Measurements from ENCODE around the gene STON2. TPM values are rescaled to one million over a fixed set of nuclear protein-coding genes. Genes with fewer than 3 reads are reported as not detected.

STON2 gene
- polyA plus RNA-seq, 2 of the 4 experiments (the other 2 are of a cell fraction): 0.53 to 1.3 TPM

GRCh38 chr14:81402123-81402495 is 2.0 kb upstream of the STON2 start:
- DNase-seq (ENCODE audit: low read depth in 1 of 2, low spot score in 1 of 2) (no peak), FAIRE-seq (no peak), ATAC-seq (peak; percentile 33 to 36; a peak in 2 of 6 replicates)
- TF ChIP-seq HEYL (CRISPR knock-in tag; IDR thresholded peaks at IDR 0.05) (no peak), EHF (CRISPR knock-in tag; IDR thresholded peaks at IDR 0.05) (no peak)
- ChIA-PET CTCF (interaction anchor here (0.9 to 2.1 kb wide), 3 partner anchors 17 to 132 kb away, joined by 4 to 9 read pairs (median 6); no protein-coding TSS in a partner anchor), POLR2A (interaction anchor here (1.7 kb wide), 1 partner anchor 181 kb away, joined by 5 read pairs; the partner anchor contains the start of gene GTF2A1)
- Histone ChIP-seq H3K4me2 (peak overlapping the region; percentile 65), H3K9me3 (peaks cover 3% of the 10 kb centered on the region; the same call in 2 of the 3 replicates), H3K4me1 (peaks cover 26% of the 10 kb centered on the region), H3K4me3 (no peak overlapping the region), H3K27ac (peak overlapping the region; percentile 50 to 68; a peak in 4 of 6 replicates)
- 20% methylated on average over 2 of the region's 2 CpGs for WGBS (ENCODE audit: missing lambda C conversion rate)

- Histone ChIP-seq H3K27ac (peak overlapping the region; percentile 55 to 68; a peak in 3 of 6 replicates), H3K4me2 (peak overlapping the region; percentile 65), H3K9me3 (peaks cover 3% of the 10 kb centered on the region; the same call in 2 of the 3 replicates), H3K4me3 (no peak overlapping the region; the same call in 2 of the 3 replicates), H3K4me1 (peaks cover 26% of the 10 kb centered on the region)
- TF ChIP-seq FOSL2 (IDR thresholded peaks at IDR 0.05): 0 out of 2 replicates have a peak, but pooled peaks have one; percentile 24
- TF ChIP-seq FOSL2 (CRISPR knock-in tag; IDR thresholded peaks at IDR 0.05): peak; percentile 57
- TF ChIP-seq RCOR1 (IDR thresholded peaks at IDR 0.05; ENCODE audit: low read depth, low read length): no peak
- TF ChIP-seq REST (IDR thresholded peaks at IDR 0.05): no peak
- no peak for TF ChIP-seq E2F6 (IDR thresholded peaks at IDR 0.05; ENCODE audit: borderline replicate concordance, low read depth)
- no peak for TF ChIP-seq USF2 (IDR thresholded peaks at IDR 0.05)
- no peak for TF ChIP-seq EHF (CRISPR knock-in tag; IDR thresholded peaks at IDR 0.05)
- no peak for TF ChIP-seq HMGXB4 (CRISPR knock-in tag; IDR thresholded peaks at IDR 0.05; ENCODE audit: borderline replicate concordance)
- no peak for TF ChIP-seq EP300 (IDR thresholded peaks at IDR 0.05)
- no peak for TF ChIP-seq SMC3 (IDR thresholded peaks at IDR 0.05)
- peak; percentile 40 for TF ChIP-seq MAFK (IDR thresholded peaks at IDR 0.05; ENCODE audit: partially characterized antibody)
- ATAC-seq: peak; percentile 45 to 55; a peak in 3 of 6 replicates
- ChIA-PET CTCF (interaction anchor here (1.9 to 2.1 kb wide), 2 partner anchors 63 to 132 kb away, joined by 6 to 9 read pairs; no protein-coding TSS in a partner anchor), POLR2A (interaction anchor here (1.7 kb wide), 1 partner anchor 181 kb away, joined by 5 read pairs; the partner anchor contains the start of gene GTF2A1)
- FAIRE-seq: no peak
- WGBS (ENCODE audit: missing lambda C conversion rate): 47% methylated on average over 2 of the region's 2 CpGs
- DNase-seq (ENCODE audit: low read depth in 1 of 2, low spot score in 1 of 2): peak; percentile 22 to 33
These were observed 1.4 kb upstream of the STON2 start for GRCh38 chr14:81401420-81402122.

- TF ChIP-seq HES2 (IDR thresholded peaks at IDR 0.05) (peak; percentile 40; the same call in 1 of the 2 replicates), JUNB (IDR thresholded peaks at IDR 0.05) (no peak), EP300 (IDR thresholded peaks at IDR 0.05) (peak in 1 of 2 experiments; percentile 17; a peak in 1 of 5 replicates), JUN (IDR thresholded peaks at IDR 0.05) (0 out of 5 replicates have a peak, but pooled peaks of 1 of the 2 experiments have one; percentile 12), ZC3H11A (IDR thresholded peaks at IDR 0.05) (no peak), CEBPB (IDR thresholded peaks at IDR 0.05) (peak; percentile 78 to 87), TFCP2L1 (CRISPR knock-in tag; IDR thresholded peaks at IDR 0.05) (no peak)
- peak overlapping the region; percentile 64 to 72; a peak in 5 of 6 replicates for H3K27ac ChIP-seq
- DNase-seq (ENCODE audit: low read depth in 1 of 2, low spot score in 1 of 2): peak; percentile 17 to 59
- CTCF ChIA-PET: no interaction called here
- FAIRE-seq: no peak
- 24% methylated on average over 8 of the region's 8 CpGs for WGBS (ENCODE audit: missing lambda C conversion rate)
- H3K4me2 ChIP-seq: peak overlapping the region; percentile 65
- H3K4me1 ChIP-seq: peaks cover 26% of the 10 kb centered on the region
- peaks cover 3% of the 10 kb centered on the region; the same call in 2 of the 3 replicates for H3K9me3 ChIP-seq
- H3K4me3 ChIP-seq: no peak overlapping the region; the same call in 2 of the 3 replicates
- POLR2A ChIA-PET: no interaction called here
- ATAC-seq: peak; percentile 58 to 61
These were observed 728 bp upstream of the STON2 start for GRCh38 chr14:81400852-81401251.

All from A549 (cell line).